HepG2 (cell line): Measurements from ENCODE around the gene AGBL3. TPM values are rescaled to one million over a fixed set of nuclear protein-coding genes. Genes with fewer than 3 reads are reported as not detected.

ENCODE experiments used
- ATAC-seq: fragments of 200-7000 bp; cut with Tn5 transposase; 3 replicates; pipeline ENCODE4 v1.9.1; 2020; ENCODE audit warnings: mild to moderate bottlenecking, moderate library complexity
- BruUV-seq: library from RNA; stranded (reverse); fragments of 400-500 nt; replicated peaks from 2 replicates; lab custom pipeline; 2021; lab: Mats Ljungman, UMichigan
- CTCF ChIA-PET: fragments of 300-600 bp; formaldehyde crosslinking; extraction: SDS; loops from one replicate; lab custom pipeline; 2021; ENCODE audit warnings: low total read pairs, inconsistent platforms, low intra/inter-chr PET ratio; lab: Yijun Ruan, JAX
- POLR2A ChIA-PET: fragments of 350-600 bp; sonication (Branson Sonifier 250); formaldehyde crosslinking; loops from one replicate; lab custom pipeline; 2020; ENCODE audit warnings: antibody characterized with exemption, inconsistent platforms; lab: Yijun Ruan, JAX
- DNase-seq: peaks from one replicate; pipeline ENCODE4 v3.0.0-alpha.2; 2015; ENCODE audit warnings: low spot score
- FAIRE-seq: peaks from 3 replicates; lab custom pipeline; 2011; peaks lifted over from hg19 to GRCh38; lab: Jason Lieb, UNC
- H2AFZ ChIP-seq: one replicate; pipeline ENCODE4 v1.6.1; 2011; ENCODE audit warnings: low read length, inconsistent platforms
- H3K27ac ChIP-seq: fragments of 300-600 bp; 3 replicates; pipeline ENCODE4 v1.8.0; 2011; ENCODE audit warnings: mixed run types, mild to moderate bottlenecking, mixed read lengths, low read length, inconsistent platforms; ENCODE audit not compliant: insufficient read depth; ENCODE audit errors: extremely low read length
- H3K27me3 ChIP-seq, 2 experiments: fragments of 200-600 bp in 1 of 2; 2 replicates in 1 of 2; 3 replicates in 1 of 2; pipeline versions ENCODE4 v1.6.0 to v1.8.0; 2011; ENCODE audit warnings: low read length in 2 of 2, mild to moderate bottlenecking in 2 of 2, moderate library complexity in 2 of 2, inconsistent platforms in 1 of 2; ENCODE audit not compliant: insufficient read depth in 2 of 2, control insufficient read depth in 1 of 2
- H3K36me3 ChIP-seq, 2 experiments: fragments of 200-600 bp in 1 of 2; replicated peaks in 1 of 2; 2 replicates in 1 of 2; 3 replicates in 1 of 2; pipeline versions ENCODE4 v1.5.1 to v1.8.0; 2011; ENCODE audit warnings: low read length in 2 of 2, inconsistent platforms in 1 of 2; ENCODE audit not compliant: insufficient read depth in 2 of 2, control insufficient read depth in 1 of 2
- H3K4me1 ChIP-seq: 2 replicates; pipeline ENCODE4 v1.5.1; 2012; ENCODE audit warnings: low read length, inconsistent platforms; ENCODE audit not compliant: insufficient read depth
- H3K4me2 ChIP-seq: 2 replicates; pipeline ENCODE4 v1.6.0; 2011; ENCODE audit warnings: low read depth, low read length, inconsistent platforms
- H3K4me3 ChIP-seq, 3 experiments: fragments of 200-600 bp in 1 of 3; sonication (generic), shearing (Covaris generic) in 1 of 3; replicated peaks in 1 of 3; 2 replicates each; pipeline ENCODE4 v1.5.1; 2011 to 2016; ENCODE audit warnings: low read length in 3 of 3, inconsistent platforms in 2 of 3, low read depth in 2 of 3, mild to moderate bottlenecking in 2 of 3, control low read depth in 1 of 3, mixed read lengths in 1 of 3; ENCODE audit not compliant: insufficient read depth in 1 of 3
- H3K79me2 ChIP-seq: one replicate; pipeline ENCODE4 v1.6.1; 2011; ENCODE audit warnings: low read length, inconsistent platforms; ENCODE audit not compliant: insufficient read depth
- H3K9ac ChIP-seq: 2 replicates; pipeline ENCODE4 v1.6.0; 2011; ENCODE audit warnings: mild to moderate bottlenecking, low read depth, low read length, inconsistent platforms; ENCODE audit not compliant: insufficient read depth
- H3K9me3 ChIP-seq: 2 replicates; pipeline ENCODE4 v1.5.1; 2012; ENCODE audit warnings: mild to moderate bottlenecking, low read length
- H4K20me1 ChIP-seq: 2 replicates; pipeline ENCODE4 v1.6.0; 2011; ENCODE audit warnings: inconsistent platforms, mild to moderate bottlenecking, low read length, moderate library complexity; ENCODE audit not compliant: insufficient read depth
- AGO1 ChIP-seq: fragments of 200-400 bp; formaldehyde crosslinking; IDR thresholded peaks from 2 replicates; pipeline ENCODE4 v1.6.1; 2017; ENCODE audit warnings: mild to moderate bottlenecking, low read depth, low read length, moderate library complexity; ENCODE audit not compliant: poor library complexity, severe bottlenecking
- AGO2 ChIP-seq: fragments of 200-400 bp; formaldehyde crosslinking; optimal IDR thresholded peaks from 2 replicates; pipeline ENCODE3; 2017; ENCODE audit warnings: mild to moderate bottlenecking, low read depth, low read length, moderate library complexity
- CEBPB ChIP-seq: IDR thresholded peaks from 2 replicates; pipeline ENCODE4 v1.6.1; 2011; ENCODE audit warnings: low read depth, low read length, improper control_type of control experiment, borderline replicate concordance
- ERF ChIP-seq: IDR thresholded peaks from 2 replicates; pipeline ENCODE4 v1.6.1; 2018; ENCODE audit warnings: missing biosample characterization, missing genetic modification reagents
- HDAC6 ChIP-seq: fragments of 200-600 bp; sonication (generic); IDR thresholded peaks from 2 replicates; pipeline ENCODE4 v1.7.0; 2017; ENCODE audit warnings: mild to moderate bottlenecking, antibody characterized with exemption, low read length, low read depth
- MEIS1 ChIP-seq: sonication (generic); formaldehyde crosslinking; IDR thresholded peaks from 2 replicates; pipeline ENCODE4 v1.9.0; 2021; ENCODE audit warnings: mild to moderate bottlenecking, missing genetic modification reagents, moderate library complexity, borderline replicate concordance
- POLR2AphosphoS5 ChIP-seq: IDR thresholded peaks from 2 replicates; pipeline ENCODE4 v1.6.1; 2012; ENCODE audit warnings: low read depth, low read length
- POLR2G ChIP-seq: fragments of 200-400 bp; formaldehyde crosslinking; IDR thresholded peaks from 2 replicates; pipeline ENCODE4 v1.6.1; 2018; ENCODE audit warnings: mild to moderate bottlenecking, low read depth, low read length, moderate library complexity
- RBFOX2 ChIP-seq: fragments of 200-400 bp; formaldehyde crosslinking; IDR thresholded peaks from 2 replicates; pipeline ENCODE4 v1.6.1; 2017; ENCODE audit warnings: low read depth, mild to moderate bottlenecking, low read length
- SIX4 ChIP-seq: sonication (generic); formaldehyde crosslinking; IDR thresholded peaks from 2 replicates; pipeline ENCODE4 v1.4.0; 2020; ENCODE audit warnings: missing genetic modification reagents
- ZBTB10 ChIP-seq: sonication (generic); formaldehyde crosslinking; IDR thresholded peaks from 2 replicates; pipeline ENCODE4 v1.4.0; 2020; ENCODE audit warnings: missing genetic modification reagents, borderline replicate concordance
- ZFP36L2 ChIP-seq: sonication (generic); formaldehyde crosslinking; IDR thresholded peaks from 2 replicates; pipeline ENCODE4 v1.4.0; 2020; ENCODE audit warnings: missing genetic modification reagents
- ZNF326 ChIP-seq: sonication (generic); formaldehyde crosslinking; IDR thresholded peaks from 2 replicates; pipeline ENCODE4 v1.4.0; 2020; ENCODE audit warnings: missing genetic modification reagents, borderline replicate concordance
- ZNF768 ChIP-seq: sonication (generic); formaldehyde crosslinking; IDR thresholded peaks from 2 replicates; pipeline ENCODE4 v1.4.0; 2020; ENCODE audit warnings: missing genetic modification reagents
- WGBS: methylation state at CpG from one replicate; pipeline ENCODE4 v1.1.6; 2017; ENCODE audit warnings: low lambda C conversion rate; 5-methylcytosine and 5-hydroxymethylcytosine counted together
- in situ Hi-C: cut with HindIII; loops from 2 replicates; pipeline ENCODE4 v1.10.0; 2017; ENCODE audit warnings: low pct_unique_long_range_greater_than_20kb; ENCODE audit not compliant: extremely low pct_ligation_motif_present
- intact Hi-C: fragments of 100-400 bp; cut with micrococcal nuclease; formaldehyde crosslinking; loops from one replicate; pipeline ENCODE4 v1.10.0; 2022; ENCODE audit not compliant: unreplicated experiment
- polyA plus RNA-seq, 8 experiments: library from polyadenylated mRNA; depleted of rRNA in 3 of 8; stranded (reverse) in 7 of 8; unstranded in 1 of 8; fragments of >200 nt; fragmentation: Illumina TruSeq in 4 of 8; extraction: Trizol in 4 of 8; gene quantifications; 2 replicates each; pipeline versions ENCODE4 v1.2.1 to v1.2.3, GENCODE V29; 2011 to 2016; ENCODE audit warnings: low read depth in 4 of 8, missing spikeins in 1 of 8, mixed read lengths in 1 of 8; ENCODE audit not compliant: insufficient read depth in 1 of 8
- total RNA-seq, 5 experiments: library from RNA; depleted of rRNA; stranded (reverse); fragments of >200 nt; fragmentation: Illumina TruSeq; extraction: Trizol; gene quantifications; 2 replicates each; pipeline ENCODE4 v1.2.3, GENCODE V29; 2016; ENCODE audit warnings: low read depth in 1 of 5
- TF ChIP-seq, protein P1 (sequence below): sonication (generic); formaldehyde crosslinking; IDR thresholded peaks from 2 replicates; pipeline ENCODE4 v1.5.1; 2020; ENCODE audit warnings: mild to moderate bottlenecking, missing genetic modification reagents, moderate library complexity
- TF ChIP-seq, protein P2 (sequence below): IDR thresholded peaks from 2 replicates; pipeline ENCODE4 v1.6.1; 2016; ENCODE audit warnings: missing compliant biosample characterization, missing genetic modification reagents, borderline replicate concordance

Gene AGBL3
- total and polyA plus RNA-seq, 2 of the 13 experiments (the other 11 are each of a cell fraction or from before 2014, with no cell fraction given) = 2.2 to 7.2 TPM

DNA sequence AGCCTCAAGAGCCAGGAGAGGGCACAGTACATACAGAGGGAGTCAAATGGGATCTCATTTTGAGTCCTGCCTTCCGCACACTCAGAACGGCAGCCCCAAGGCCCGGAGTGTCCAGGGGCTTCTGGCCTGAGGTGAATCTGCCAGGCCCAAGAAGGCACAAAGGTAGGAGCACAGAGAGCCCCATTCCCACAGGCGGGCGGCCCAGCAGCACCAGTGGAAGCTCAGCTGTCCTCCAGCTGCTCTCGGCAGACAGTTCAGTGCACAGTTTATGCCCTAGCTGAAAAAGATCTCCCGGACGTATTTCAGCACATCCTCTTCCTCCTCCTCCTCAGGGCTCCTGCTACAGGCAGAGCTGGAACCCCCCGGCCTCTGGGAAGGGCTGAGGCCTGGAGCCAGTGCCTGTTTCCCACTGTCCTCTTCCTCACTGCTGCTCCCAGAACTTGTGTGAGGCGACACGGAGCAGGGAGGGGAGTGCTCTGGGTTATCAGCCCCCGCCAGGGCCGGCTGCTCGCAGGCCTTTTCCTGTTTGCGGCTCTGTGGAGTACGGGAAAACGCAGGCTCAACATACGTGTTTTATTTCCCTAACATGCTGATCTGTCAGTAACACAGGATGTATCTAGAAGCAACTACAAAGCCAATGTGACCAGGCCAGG lies 180.2 kb downstream of the AGBL3 start:
- Histone ChIP-seq H3K9me3 (peaks cover 11% of the 10 kb centered on the region), H3K36me3 (peaks cover 6 to 50% of the 10 kb centered on the region in 2 experiments; a peak in 4 of 5 replicates), H3K27ac (no peak overlapping the region), H3K27me3 (no peaks in the 10 kb centered on the region; a peak in 1 of 5 replicates), H3K9ac (no peak overlapping the region), H3K4me3 (no peak overlapping the region), H3K4me2 (no peak overlapping the region), H4K20me1 (peaks cover 15% of the 10 kb centered on the region; the same call in 1 of the 2 replicates), H3K4me1 (peaks cover 37% of the 10 kb centered on the region), H2AFZ (no peak overlapping the region), H3K79me2 (peaks cover 34% of the 10 kb centered on the region)
- in situ Hi-C loops = loop anchor here (5.0 kb wide), 1 partner anchor 174 kb away; no protein-coding TSS in a partner anchor
- BruUV-seq = no TSS peak
- DNase-seq (no peak), ATAC-seq (no peak), FAIRE-seq (no peak)
- intact Hi-C loops = no loop called here
- WGBS = 97% methylated on average over 16 of the region's 18 CpGs
- POLR2A ChIA-PET = interaction anchor here (2.0 to 3.2 kb wide), 2 partner anchors 19 to 174 kb away, joined by 9 to 19 read pairs; partner anchors contain the start of gene TMEM140
- CTCF ChIA-PET = no interaction called here
- TF ChIP-seq CEBPB = no peak
- peak; percentile 91 for TF ChIP-seq ZNF768 (CRISPR knock-in tag)
- no peak for TF ChIP-seq ZFP36L2 (CRISPR knock-in tag)
- TF ChIP-seq AGO2 = peak; percentile 86
- no peak for TF ChIP-seq ZNF326 (CRISPR knock-in tag)
- TF ChIP-seq, protein P1, sequence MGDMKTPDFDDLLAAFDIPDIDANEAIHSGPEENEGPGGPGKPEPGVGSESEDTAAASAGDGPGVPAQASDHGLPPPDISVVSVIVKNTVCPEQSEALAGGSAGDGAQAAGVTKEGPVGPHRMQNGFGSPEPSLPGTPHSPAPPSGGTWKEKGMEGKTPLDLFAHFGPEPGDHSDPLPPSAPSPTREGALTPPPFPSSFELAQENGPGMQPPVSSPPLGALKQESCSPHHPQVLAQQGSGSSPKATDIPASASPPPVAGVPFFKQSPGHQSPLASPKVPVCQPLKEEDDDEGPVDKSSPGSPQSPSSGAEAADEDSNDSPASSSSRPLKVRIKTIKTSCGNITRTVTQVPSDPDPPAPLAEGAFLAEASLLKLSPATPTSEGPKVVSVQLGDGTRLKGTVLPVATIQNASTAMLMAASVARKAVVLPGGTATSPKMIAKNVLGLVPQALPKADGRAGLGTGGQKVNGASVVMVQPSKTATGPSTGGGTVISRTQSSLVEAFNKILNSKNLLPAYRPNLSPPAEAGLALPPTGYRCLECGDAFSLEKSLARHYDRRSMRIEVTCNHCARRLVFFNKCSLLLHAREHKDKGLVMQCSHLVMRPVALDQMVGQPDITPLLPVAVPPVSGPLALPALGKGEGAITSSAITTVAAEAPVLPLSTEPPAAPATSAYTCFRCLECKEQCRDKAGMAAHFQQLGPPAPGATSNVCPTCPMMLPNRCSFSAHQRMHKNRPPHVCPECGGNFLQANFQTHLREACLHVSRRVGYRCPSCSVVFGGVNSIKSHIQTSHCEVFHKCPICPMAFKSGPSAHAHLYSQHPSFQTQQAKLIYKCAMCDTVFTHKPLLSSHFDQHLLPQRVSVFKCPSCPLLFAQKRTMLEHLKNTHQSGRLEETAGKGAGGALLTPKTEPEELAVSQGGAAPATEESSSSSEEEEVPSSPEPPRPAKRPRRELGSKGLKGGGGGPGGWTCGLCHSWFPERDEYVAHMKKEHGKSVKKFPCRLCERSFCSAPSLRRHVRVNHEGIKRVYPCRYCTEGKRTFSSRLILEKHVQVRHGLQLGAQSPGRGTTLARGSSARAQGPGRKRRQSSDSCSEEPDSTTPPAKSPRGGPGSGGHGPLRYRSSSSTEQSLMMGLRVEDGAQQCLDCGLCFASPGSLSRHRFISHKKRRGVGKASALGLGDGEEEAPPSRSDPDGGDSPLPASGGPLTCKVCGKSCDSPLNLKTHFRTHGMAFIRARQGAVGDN (CRISPR knock-in tag) = 0 out of 2 replicates have a peak, but pooled peaks have one; percentile 17
- TF ChIP-seq RBFOX2 = peak; percentile 47; the same call in 1 of the 2 replicates
- 0 out of 2 replicates have a peak, but pooled peaks have one; percentile 34 for TF ChIP-seq POLR2AphosphoS5
- TF ChIP-seq ZBTB10 = no peak
- TF ChIP-seq MEIS1 (CRISPR knock-in tag) = no peak
- no peak for TF ChIP-seq SIX4 (CRISPR knock-in tag)
- peak; percentile 85 for TF ChIP-seq AGO1
- TF ChIP-seq, protein P2, sequence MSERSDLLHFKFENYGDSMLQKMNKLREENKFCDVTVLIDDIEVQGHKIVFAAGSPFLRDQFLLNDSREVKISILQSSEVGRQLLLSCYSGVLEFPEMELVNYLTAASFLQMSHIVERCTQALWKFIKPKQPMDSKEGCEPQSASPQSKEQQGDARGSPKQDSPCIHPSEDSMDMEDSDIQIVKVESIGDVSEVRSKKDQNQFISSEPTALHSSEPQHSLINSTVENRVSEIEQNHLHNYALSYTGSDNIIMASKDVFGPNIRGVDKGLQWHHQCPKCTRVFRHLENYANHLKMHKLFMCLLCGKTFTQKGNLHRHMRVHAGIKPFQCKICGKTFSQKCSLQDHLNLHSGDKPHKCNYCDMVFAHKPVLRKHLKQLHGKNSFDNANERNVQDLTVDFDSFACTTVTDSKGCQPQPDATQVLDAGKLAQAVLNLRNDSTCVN (CRISPR knock-in tag) = no peak
- TF ChIP-seq ERF (CRISPR knock-in tag) = no peak
- TF ChIP-seq POLR2G = 0 out of 2 replicates have a peak, but pooled peaks have one; percentile 11
- no peak for TF ChIP-seq HDAC6
